IMR-90 (cell line): ENCODE measurements around the gene FSTL5.

ENCODE experiments used
- CEBPB ChIP-seq: IDR thresholded peaks from 2 replicates; pipeline ENCODE4 v1.6.1; 2012; ENCODE audit warnings: low read depth, low read length, improper control_type of control experiment
- ELK1 ChIP-seq: fragments of 150-350 bp; IDR thresholded peaks from 2 replicates; pipeline ENCODE4 v1.6.1; 2016; ENCODE audit warnings: low read depth, mild to moderate bottlenecking, low read length, moderate library complexity, borderline replicate concordance
- FOS ChIP-seq: fragments of 150-350 bp; IDR thresholded peaks from 2 replicates; pipeline ENCODE4 v1.6.1; 2016; ENCODE audit warnings: low read depth, low read length
- POLR2A ChIP-seq: IDR thresholded peaks from 2 replicates; pipeline ENCODE4 v1.6.1; 2012; ENCODE audit warnings: mild to moderate bottlenecking, low read depth, low read length
- SMC3 ChIP-seq: fragments of 150-350 bp; IDR thresholded peaks from 2 replicates; pipeline ENCODE4 v1.6.1; 2016; ENCODE audit warnings: low read depth, mild to moderate bottlenecking, antibody characterized with exemption, low read length, moderate library complexity
- TF ChIP-seq, protein P1 (sequence below): conservative IDR thresholded peaks from 2 replicates; pipeline ENCODE4 v1.5.1; 2012; ENCODE audit warnings: mild to moderate bottlenecking, low read depth, low read length, improper control_type of control experiment

DNA sequence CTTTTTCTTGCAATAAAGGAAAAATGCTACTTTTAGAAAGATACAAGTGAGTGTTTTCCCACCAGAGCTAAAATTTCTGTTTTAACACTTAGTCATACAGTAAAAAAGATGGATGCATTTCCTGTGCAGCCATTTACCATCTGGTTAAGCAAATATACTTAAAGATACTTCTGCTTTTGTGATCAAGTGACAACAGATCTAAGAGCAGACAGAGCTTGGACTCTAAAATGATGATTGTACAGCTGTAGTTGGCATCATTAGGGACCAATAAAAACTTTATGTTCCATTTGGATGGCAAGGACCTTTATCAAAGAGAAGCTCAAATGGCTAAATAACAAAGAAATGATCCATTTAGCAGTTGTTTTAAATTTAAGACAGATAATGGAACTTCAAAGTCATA lies 270.8 kb downstream of the FSTL5 start:
- TF ChIP-seq, protein P1, sequence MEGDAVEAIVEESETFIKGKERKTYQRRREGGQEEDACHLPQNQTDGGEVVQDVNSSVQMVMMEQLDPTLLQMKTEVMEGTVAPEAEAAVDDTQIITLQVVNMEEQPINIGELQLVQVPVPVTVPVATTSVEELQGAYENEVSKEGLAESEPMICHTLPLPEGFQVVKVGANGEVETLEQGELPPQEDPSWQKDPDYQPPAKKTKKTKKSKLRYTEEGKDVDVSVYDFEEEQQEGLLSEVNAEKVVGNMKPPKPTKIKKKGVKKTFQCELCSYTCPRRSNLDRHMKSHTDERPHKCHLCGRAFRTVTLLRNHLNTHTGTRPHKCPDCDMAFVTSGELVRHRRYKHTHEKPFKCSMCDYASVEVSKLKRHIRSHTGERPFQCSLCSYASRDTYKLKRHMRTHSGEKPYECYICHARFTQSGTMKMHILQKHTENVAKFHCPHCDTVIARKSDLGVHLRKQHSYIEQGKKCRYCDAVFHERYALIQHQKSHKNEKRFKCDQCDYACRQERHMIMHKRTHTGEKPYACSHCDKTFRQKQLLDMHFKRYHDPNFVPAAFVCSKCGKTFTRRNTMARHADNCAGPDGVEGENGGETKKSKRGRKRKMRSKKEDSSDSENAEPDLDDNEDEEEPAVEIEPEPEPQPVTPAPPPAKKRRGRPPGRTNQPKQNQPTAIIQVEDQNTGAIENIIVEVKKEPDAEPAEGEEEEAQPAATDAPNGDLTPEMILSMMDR = no peak
- TF ChIP-seq FOS (no peak), SMC3 (no peak), POLR2A (no peak), CEBPB (no peak), ELK1 (no peak)
